Esophagus muscularis mucosa (tissue), 4 donors: ENCODE data around the gene ROBO1.

Experiments
- EP300 ChIP-seq: sonication (generic); formaldehyde crosslinking; IDR thresholded peaks from one replicate; pipeline ENCODE4 v1.6.1; 2017; ENCODE audit warnings: antibody characterized with exemption
- POLR2A ChIP-seq: fragments of 450-650 bp; IDR thresholded peaks from one replicate; pipeline ENCODE4 v1.6.1; 2017; ENCODE audit warnings: antibody characterized with exemption, moderate library complexity, mild to moderate bottlenecking, low read depth
- TF ChIP-seq, protein P1 (sequence below), 3 experiments: fragments of 200-600 bp in 2 of 3; fragments of 450-650 bp in 1 of 3; sonication (generic) in 2 of 3; IDR thresholded peaks; one replicate each; pipeline ENCODE4 v1.5.1; 2017 to 2019; ENCODE audit warnings: antibody characterized with exemption in 3 of 3, mild to moderate bottlenecking in 2 of 3, moderate library complexity in 1 of 3

DNA sequence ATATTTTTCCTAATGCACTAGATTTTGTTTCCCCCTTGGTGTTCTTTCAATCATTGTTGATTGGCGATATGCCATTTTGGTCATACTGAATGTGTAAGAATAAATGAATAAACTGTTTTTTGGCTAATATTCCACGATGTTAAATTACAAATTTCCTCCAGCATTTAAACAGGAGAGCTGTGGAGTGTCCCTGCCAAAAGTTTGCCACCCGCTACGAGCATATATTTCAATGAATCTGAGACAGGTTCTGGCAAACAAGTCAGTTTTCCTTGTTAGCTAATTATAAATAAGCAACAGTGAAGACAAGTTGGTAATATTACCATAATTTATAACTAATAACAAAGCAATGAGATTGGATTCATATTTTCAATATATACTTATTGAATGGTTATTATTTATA lies 777.6 kb downstream of the ROBO1 start:
- TF ChIP-seq POLR2A, result no peak
- TF ChIP-seq, protein P1, sequence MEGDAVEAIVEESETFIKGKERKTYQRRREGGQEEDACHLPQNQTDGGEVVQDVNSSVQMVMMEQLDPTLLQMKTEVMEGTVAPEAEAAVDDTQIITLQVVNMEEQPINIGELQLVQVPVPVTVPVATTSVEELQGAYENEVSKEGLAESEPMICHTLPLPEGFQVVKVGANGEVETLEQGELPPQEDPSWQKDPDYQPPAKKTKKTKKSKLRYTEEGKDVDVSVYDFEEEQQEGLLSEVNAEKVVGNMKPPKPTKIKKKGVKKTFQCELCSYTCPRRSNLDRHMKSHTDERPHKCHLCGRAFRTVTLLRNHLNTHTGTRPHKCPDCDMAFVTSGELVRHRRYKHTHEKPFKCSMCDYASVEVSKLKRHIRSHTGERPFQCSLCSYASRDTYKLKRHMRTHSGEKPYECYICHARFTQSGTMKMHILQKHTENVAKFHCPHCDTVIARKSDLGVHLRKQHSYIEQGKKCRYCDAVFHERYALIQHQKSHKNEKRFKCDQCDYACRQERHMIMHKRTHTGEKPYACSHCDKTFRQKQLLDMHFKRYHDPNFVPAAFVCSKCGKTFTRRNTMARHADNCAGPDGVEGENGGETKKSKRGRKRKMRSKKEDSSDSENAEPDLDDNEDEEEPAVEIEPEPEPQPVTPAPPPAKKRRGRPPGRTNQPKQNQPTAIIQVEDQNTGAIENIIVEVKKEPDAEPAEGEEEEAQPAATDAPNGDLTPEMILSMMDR (IDR thresholded peaks at IDR 0.05), result no peak
- no peak for TF ChIP-seq EP300
